GM11168 (cell line): ENCODE data around the gene POU2F1.

Source experiments
- in situ Hi-C: fragments of 300-500 bp; cut with MboI; formaldehyde crosslinking; loops from one replicate; pipeline ENCODE4 v1.12.0; 2022; ENCODE audit warnings: low sequenced_read_pairs; ENCODE audit not compliant: unreplicated experiment

The POU2F1 gene

GRCh38 chr1:167454894-167455785 lies 234.5 kb downstream of the POU2F1 start:
- in situ Hi-C loops, result no loop called here

- in situ Hi-C loops, result no loop called here
Measured at GRCh38 chr1:167455786-167456446, 235.2 kb downstream of the POU2F1 start.

DNA sequence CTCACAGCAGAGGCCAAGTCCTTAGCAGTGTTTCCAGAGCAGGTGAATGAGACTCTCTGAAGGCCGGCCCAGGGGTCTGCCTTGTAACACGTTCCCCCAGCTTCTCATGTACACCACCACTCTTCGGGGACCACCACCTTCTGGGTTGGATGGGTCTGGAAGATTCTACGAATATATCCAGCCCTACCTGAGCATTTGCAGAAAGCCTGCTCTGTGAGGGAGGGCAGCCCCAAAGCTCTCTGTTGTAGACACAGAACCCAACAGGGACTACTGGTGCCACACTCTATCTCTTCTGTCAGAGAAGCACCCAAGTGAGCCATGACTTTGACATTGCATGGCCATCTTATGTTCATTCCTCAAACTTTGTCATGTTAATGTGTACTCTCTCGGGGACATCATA lies 235.8 kb downstream of the POU2F1 start:
- in situ Hi-C loops, result no loop called here

DNA sequence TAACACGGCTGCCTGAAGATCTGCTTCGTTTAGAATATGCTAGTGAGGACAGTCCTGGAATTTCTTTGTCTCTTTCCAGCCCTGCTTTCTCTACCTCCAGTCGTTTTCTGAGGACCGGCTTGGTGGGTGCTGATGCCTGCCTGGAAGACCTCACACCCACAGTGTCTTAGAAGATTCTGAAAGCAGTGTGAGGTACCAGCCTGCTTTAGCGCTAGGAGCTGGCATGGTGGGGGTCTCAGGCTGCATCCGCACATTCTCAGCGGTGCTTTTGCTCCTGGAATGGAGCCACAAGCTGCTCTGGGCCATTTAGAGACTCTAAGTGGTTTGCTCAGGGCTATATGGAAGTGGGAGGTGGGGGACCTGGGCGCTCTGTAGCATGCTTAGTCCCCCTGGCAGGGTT lies 236.2 kb downstream of the POU2F1 start:
- in situ Hi-C loops, result no loop called here

GRCh38 chr1:167457936-167458584 lies 237.4 kb downstream of the POU2F1 start:
- in situ Hi-C loops, result no loop called here

GRCh38 chr1:167460836-167461235 lies 240.2 kb downstream of the POU2F1 start:
- in situ Hi-C loops, result no loop called here

- in situ Hi-C loops, result no loop called here
Measured at GRCh38 chr1:167462341-167462740, 241.7 kb downstream of the POU2F1 start.

GRCh38 chr1:167463080-167463479 lies 242.4 kb downstream of the POU2F1 start:
- in situ Hi-C loops, result no loop called here

DNA sequence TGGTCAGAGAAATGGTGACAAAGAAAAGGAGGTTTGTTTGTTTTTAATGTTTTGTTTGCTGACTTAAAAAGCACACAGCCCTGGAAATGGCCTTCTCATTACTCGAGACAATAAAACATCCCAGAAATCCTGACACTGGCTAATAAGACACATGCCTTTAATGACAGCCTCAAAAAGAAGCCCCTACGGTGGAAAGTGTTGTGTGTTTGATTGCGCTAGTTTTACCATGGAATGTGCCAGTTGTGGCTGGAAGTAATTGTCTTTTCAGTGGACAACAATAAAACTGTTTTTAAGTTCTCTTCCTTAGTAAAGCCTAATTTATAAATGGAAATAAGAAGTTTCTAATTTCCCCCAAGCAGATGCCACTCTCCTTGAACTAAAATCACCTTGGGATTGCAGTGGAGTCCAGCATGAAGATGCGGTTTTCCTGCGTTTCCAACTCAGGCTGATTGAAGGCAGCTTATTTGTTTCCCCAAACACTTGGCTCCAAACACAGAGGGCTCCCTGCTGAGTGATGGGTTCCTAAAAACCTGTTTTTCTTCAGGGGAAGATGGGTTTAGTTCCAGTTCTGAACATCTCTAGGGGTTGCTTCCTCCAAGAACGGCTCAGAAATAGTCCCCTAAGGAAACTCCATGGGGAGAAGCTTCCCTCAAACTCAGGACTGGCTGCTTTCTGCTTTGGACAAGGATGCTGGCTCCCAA lies 243.3 kb downstream of the POU2F1 start:
- in situ Hi-C loops, result no loop called here

- in situ Hi-C loops, result no loop called here
Measured at GRCh38 chr1:167465018-167465417, 244.3 kb downstream of the POU2F1 start.

- in situ Hi-C loops, result no loop called here
Measured at GRCh38 chr1:167465743-167466142, 245.1 kb downstream of the POU2F1 start.

DNA sequence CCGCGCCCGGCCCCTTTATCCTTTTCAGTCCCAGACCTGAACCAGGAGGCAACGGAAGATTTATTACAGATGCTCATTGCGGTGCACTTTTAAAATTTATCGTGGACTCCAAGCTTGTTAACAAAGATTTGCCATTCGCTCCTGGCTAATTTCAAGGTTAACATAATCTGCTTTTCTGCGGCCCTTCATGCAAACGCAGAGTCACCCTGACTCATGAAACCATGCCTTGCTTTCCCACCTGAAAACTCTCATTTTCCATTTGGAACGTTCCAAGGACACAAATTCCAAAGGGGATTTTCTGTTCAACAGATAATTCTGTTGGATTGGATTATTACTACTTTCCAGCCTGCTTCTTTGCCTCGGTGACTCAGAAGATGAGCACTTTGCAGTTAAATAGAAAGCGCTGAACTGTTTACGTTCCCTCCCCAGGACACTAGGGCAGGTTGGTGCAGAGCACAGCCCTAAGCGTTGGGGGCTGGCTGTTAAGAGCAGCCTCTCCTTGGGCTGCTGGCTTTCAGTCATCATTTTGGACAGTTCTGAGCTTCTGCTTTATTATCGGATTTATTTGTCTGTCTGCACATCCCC lies 246.5 kb downstream of the POU2F1 start:
- in situ Hi-C loops, result no loop called here

GRCh38 chr1:167467752-167468151 lies 247.1 kb downstream of the POU2F1 start:
- in situ Hi-C loops, result no loop called here

GRCh38 chr1:167469280-167469965 lies 248.7 kb downstream of the POU2F1 start:
- in situ Hi-C loops, result no loop called here

- in situ Hi-C loops, result no loop called here
Measured at GRCh38 chr1:167471568-167471967, 250.9 kb downstream of the POU2F1 start.

DNA sequence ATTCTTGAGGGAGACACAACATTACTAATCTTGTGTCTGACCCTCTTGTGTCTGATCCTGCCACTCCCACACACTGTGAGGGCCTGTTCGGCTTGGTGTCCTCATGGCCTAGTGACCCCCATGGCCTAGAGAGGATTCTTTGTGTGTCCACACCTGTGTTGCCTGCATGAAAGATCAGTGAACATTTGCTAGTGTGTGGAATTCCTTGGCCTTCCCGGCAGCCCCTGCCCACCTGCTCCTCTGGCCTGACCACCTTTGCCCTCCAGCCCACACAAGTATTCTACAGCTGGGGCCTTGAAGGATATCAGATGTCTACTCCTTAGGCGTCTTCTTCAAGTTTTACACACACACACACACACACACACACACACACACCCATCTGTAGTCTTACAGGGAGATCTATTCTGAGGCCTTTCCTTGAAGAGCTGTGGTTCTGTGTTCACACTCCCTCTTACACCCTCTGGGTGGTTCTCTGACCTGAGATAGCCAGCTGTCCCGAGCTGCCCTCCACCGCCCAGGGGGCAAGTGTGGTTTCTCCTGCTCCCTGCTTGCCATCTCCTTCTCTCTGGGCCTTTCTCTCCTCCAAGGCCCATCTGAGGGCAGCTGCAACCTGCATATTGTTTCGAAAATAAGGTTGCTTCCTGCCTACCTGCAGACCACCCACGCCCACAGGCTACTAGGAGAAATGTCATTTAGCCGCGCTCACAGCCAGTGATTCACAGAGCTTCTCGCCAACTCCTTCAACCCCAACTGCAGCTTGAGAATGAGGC lies 252.3 kb downstream of the POU2F1 start:
- in situ Hi-C loops, result no loop called here

GRCh38 chr1:167473761-167474160 lies 253.1 kb downstream of the POU2F1 start:
- in situ Hi-C loops, result no loop called here

DNA sequence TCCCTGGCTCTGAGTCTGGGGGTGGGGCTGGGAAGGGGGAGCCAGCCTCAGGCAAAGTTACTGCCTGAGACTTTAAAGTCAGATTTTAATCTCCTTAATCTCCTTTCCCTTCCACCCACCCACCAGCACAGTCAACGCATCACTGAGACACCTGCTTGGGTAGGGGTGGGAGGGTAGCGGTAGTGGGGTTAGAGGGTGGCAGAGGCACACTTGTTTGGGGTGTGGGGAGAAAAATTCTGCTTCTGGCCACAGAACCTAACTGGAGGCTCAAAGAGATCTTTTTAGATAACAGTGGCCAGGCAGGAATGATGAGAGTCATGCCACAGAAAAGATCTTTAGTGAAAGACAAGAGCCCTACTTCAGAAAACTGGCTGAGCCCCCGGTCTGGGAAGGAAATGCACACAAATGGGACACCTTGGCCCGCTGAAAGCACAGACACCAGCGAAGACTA lies 253.5 kb downstream of the POU2F1 start:
- in situ Hi-C loops, result no loop called here

GRCh38 chr1:167476061-167476460 lies 255.4 kb downstream of the POU2F1 start:
- in situ Hi-C loops, result no loop called here
